ENCODE measurements around the gene SFTPA2. TPM values are rescaled to one million over a fixed set of nuclear protein-coding genes. Genes with fewer than 3 reads are reported as not detected.
"Not testable (repeated sequence)": the region's sequence is repeated elsewhere in the genome, so short reads cannot be mapped to it uniquely, and the experiment has no call there.

SFTPA2 gene
- total RNA-seq, 1 donor from 2014 or later: not detected

DNA sequence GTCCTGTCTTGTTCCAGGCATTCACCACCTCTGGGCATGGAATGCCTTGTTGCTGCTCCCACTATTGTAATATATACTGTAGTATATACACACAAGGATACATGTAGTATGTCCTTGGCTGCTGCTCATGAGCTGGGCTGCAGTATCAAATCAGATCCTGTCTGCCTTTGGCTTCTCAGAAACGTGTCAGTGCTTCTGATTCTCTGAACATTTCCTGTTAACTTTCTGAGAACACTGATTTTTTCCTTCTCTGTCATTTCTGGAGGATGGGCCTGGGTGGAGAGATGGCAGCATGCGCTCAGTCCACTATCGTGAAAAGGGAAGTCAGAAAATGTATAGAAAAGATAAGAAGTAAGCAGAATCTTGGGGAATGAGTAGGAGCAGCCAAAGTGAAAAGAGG lies 12.2 kb downstream of the SFTPA2 start:
- peaks cover 22% of the 10 kb centered on the region for H3K4me1 Mint-ChIP-seq (ENCODE audit: low read depth)
- intact Hi-C loops (cut with micrococcal nuclease): no loop called here
- peaks cover 16% of the 10 kb centered on the region for H3K9me3 Mint-ChIP-seq
- H3K36me3 Mint-ChIP-seq (ENCODE audit: low read depth): no peaks in the 10 kb centered on the region
- peaks cover 13% of the 10 kb centered on the region for H3K27me3 Mint-ChIP-seq (ENCODE audit: low read depth)
- no peak overlapping the region for H3K27ac Mint-ChIP-seq
- DNase-seq (ENCODE audit: low spot score): no peak
- H3K4me3 Mint-ChIP-seq (ENCODE audit: low read depth): no peak overlapping the region

GRCh38 chr10:79547128-79547527 lies 13.1 kb downstream of the SFTPA2 start:
- H3K27ac Mint-ChIP-seq; H3K4me3 Mint-ChIP-seq (ENCODE audit: low read depth); intact Hi-C loops (cut with micrococcal nuclease); DNase-seq (ENCODE audit: low spot score); H3K36me3 Mint-ChIP-seq (ENCODE audit: low read depth): not testable (repeated sequence)
- peaks cover 13% of the 10 kb centered on the region for H3K27me3 Mint-ChIP-seq (ENCODE audit: low read depth)
- H3K4me1 Mint-ChIP-seq (ENCODE audit: low read depth): peaks cover 25% of the 10 kb centered on the region
- H3K9me3 Mint-ChIP-seq: peaks cover 16% of the 10 kb centered on the region

- H3K36me3 Mint-ChIP-seq (ENCODE audit: low read depth); H3K27ac Mint-ChIP-seq; H3K27me3 Mint-ChIP-seq (ENCODE audit: low read depth); DNase-seq (ENCODE audit: low spot score); H3K4me3 Mint-ChIP-seq (ENCODE audit: low read depth); intact Hi-C loops (cut with micrococcal nuclease): not testable (repeated sequence)
- peaks cover 28% of the 10 kb centered on the region for H3K4me1 Mint-ChIP-seq (ENCODE audit: low read depth)
- peaks cover 16% of the 10 kb centered on the region for H3K9me3 Mint-ChIP-seq
These were observed 15.1 kb downstream of the SFTPA2 start for GRCh38 chr10:79544926-79545659.

DNA sequence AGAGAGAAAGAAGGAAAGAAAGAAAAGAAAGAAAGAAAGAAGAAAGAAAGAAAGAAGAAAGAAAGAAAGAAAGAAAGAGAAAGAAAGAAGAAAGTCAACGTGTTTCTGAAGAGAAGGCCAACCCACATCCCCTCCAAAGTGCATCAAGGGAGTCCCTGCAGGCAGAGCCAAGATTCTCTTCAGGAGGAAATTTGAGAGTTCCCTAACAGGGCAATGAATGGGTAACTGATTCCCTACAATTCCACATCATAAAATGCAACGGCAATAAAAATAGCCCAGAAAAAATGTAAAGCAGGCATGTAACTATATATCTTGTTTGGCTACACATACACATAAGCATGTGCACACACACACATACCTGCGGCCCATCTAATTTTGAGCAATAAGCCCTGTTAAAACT lies 15.8 kb downstream of the SFTPA2 start:
- H3K36me3 Mint-ChIP-seq (ENCODE audit: low read depth); H3K27ac Mint-ChIP-seq; H3K4me3 Mint-ChIP-seq (ENCODE audit: low read depth); DNase-seq (ENCODE audit: low spot score); intact Hi-C loops (cut with micrococcal nuclease); H3K27me3 Mint-ChIP-seq (ENCODE audit: low read depth): not testable (repeated sequence)
- Mint-ChIP-seq H3K9me3 (peaks cover 16% of the 10 kb centered on the region), H3K4me1 (ENCODE audit: low read depth) (peaks cover 28% of the 10 kb centered on the region)

GRCh38 chr10:79542626-79543025 lies 17.6 kb downstream of the SFTPA2 start:
- peaks cover 6% of the 10 kb centered on the region for H3K27me3 Mint-ChIP-seq (ENCODE audit: low read depth)
- DNase-seq (ENCODE audit: low spot score): no peak
- no peak overlapping the region for H3K27ac Mint-ChIP-seq
- peaks cover 16% of the 10 kb centered on the region for H3K9me3 Mint-ChIP-seq
- H3K36me3 Mint-ChIP-seq (ENCODE audit: low read depth): no peaks in the 10 kb centered on the region
- H3K4me1 Mint-ChIP-seq (ENCODE audit: low read depth): peaks cover 21% of the 10 kb centered on the region
- intact Hi-C loops (cut with micrococcal nuclease): no loop called here
- no peak overlapping the region for H3K4me3 Mint-ChIP-seq (ENCODE audit: low read depth)

DNA sequence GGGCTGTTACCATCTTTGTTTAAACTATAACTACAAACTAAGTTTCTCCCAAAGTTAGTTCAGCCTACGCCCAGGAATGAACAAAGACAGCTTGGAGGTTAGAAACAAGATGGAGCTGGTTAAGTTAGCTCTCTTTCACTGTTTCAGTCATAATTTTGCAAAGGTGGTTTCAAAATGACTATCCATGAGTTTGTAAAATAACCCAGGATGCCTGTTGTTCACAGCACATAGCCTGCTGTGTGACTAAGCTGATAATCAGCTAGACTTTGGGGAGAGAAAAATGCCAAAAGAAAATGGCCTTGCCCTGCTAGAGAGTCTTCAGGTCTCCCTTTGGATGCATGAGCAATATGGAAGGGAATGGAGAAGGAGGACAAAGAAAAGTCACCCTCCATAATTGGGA lies 19.3 kb downstream of the SFTPA2 start:
- H3K4me1 Mint-ChIP-seq (ENCODE audit: low read depth); H3K27ac Mint-ChIP-seq; H3K27me3 Mint-ChIP-seq (ENCODE audit: low read depth); DNase-seq (ENCODE audit: low spot score); H3K4me3 Mint-ChIP-seq (ENCODE audit: low read depth); H3K36me3 Mint-ChIP-seq (ENCODE audit: low read depth); H3K9me3 Mint-ChIP-seq; intact Hi-C loops (cut with micrococcal nuclease): not testable (repeated sequence)

DNA sequence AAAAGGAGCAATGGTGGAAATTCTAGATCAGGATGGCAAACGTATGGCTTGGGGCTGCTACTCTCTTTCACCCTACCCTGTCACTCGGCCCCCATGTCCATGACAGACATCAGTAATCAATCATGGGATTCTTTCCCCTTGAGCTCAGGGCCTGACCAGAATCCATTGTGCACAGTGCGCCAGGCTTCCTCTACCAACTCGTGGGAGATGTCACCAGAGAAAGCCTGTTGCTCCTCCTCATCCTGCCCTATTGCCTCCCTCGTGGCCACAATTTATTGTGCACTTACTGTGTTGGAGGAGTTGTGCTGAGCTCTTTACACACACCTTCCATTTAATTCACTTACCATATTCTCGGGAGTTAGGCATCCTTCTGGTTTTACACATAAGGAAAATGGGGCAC lies 21.9 kb downstream of the SFTPA2 start:
- H3K27ac Mint-ChIP-seq; DNase-seq (ENCODE audit: low spot score); H3K4me3 Mint-ChIP-seq (ENCODE audit: low read depth); H3K36me3 Mint-ChIP-seq (ENCODE audit: low read depth); H3K9me3 Mint-ChIP-seq; H3K4me1 Mint-ChIP-seq (ENCODE audit: low read depth); intact Hi-C loops (cut with micrococcal nuclease); H3K27me3 Mint-ChIP-seq (ENCODE audit: low read depth): not testable (repeated sequence)

GRCh38 chr10:79533903-79534175 lies 26.4 kb downstream of the SFTPA2 start:
- DNase-seq (ENCODE audit: low spot score); H3K9me3 Mint-ChIP-seq; H3K4me1 Mint-ChIP-seq (ENCODE audit: low read depth); H3K36me3 Mint-ChIP-seq (ENCODE audit: low read depth); H3K27ac Mint-ChIP-seq; intact Hi-C loops (cut with micrococcal nuclease); H3K27me3 Mint-ChIP-seq (ENCODE audit: low read depth); H3K4me3 Mint-ChIP-seq (ENCODE audit: low read depth): not testable (repeated sequence)

DNA sequence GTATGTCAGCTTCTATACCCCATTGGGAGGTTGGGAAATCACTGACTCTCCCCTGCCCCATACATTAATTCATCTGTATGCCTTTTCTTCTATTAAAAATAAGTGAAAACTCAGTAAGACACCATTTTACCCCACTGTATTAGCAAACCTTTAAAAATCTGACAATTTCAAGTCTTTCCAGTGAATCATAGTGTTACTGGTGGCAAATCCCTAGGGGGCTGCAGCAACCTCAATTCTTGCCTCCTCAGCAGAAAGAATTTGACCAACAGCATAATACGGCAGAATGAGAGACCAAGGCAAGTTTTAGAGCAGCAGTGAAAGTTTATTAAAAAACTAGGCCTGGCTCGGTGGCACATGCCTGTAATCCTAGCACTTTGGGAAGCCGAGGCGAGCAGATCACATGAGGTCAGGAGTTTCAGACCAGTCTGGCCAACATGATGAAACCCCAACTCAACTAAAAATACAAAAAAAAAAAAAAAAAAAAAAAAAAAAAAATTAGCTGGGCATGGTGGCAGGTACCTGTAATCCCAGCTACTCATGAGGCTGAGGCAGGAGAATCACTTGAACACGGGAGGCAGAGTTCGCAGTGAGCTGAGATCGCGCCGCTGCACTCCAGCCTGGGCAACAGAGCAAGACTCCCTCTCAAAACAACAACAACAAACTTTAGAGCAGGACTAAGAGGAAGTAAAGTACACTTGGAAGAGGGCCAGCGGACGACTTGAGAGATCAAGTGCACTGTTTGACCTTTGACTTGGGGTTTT lies 26.9 kb downstream of the SFTPA2 start:
- DNase-seq (ENCODE audit: low spot score); H3K36me3 Mint-ChIP-seq (ENCODE audit: low read depth); intact Hi-C loops (cut with micrococcal nuclease); H3K27me3 Mint-ChIP-seq (ENCODE audit: low read depth); H3K9me3 Mint-ChIP-seq; H3K4me1 Mint-ChIP-seq (ENCODE audit: low read depth); H3K4me3 Mint-ChIP-seq (ENCODE audit: low read depth); H3K27ac Mint-ChIP-seq: not testable (repeated sequence)

- H3K4me3 Mint-ChIP-seq (ENCODE audit: low read depth); DNase-seq (ENCODE audit: low spot score); H3K27me3 Mint-ChIP-seq (ENCODE audit: low read depth); H3K4me1 Mint-ChIP-seq (ENCODE audit: low read depth); intact Hi-C loops (cut with micrococcal nuclease); H3K27ac Mint-ChIP-seq; H3K36me3 Mint-ChIP-seq (ENCODE audit: low read depth); H3K9me3 Mint-ChIP-seq: not testable (repeated sequence)
These were observed 31.9 kb downstream of the SFTPA2 start for GRCh38 chr10:79528261-79528660.

GRCh38 chr10:79525049-79525710 lies 35.0 kb downstream of the SFTPA2 start:
- H3K9me3 Mint-ChIP-seq; H3K27me3 Mint-ChIP-seq (ENCODE audit: low read depth); H3K36me3 Mint-ChIP-seq (ENCODE audit: low read depth); DNase-seq (ENCODE audit: low spot score); H3K27ac Mint-ChIP-seq; H3K4me1 Mint-ChIP-seq (ENCODE audit: low read depth); H3K4me3 Mint-ChIP-seq (ENCODE audit: low read depth); intact Hi-C loops (cut with micrococcal nuclease): not testable (repeated sequence)

GRCh38 chr10:79523157-79523853 lies 36.9 kb downstream of the SFTPA2 start:
- H3K27me3 Mint-ChIP-seq (ENCODE audit: low read depth); H3K36me3 Mint-ChIP-seq (ENCODE audit: low read depth); DNase-seq (ENCODE audit: low spot score); H3K9me3 Mint-ChIP-seq; H3K27ac Mint-ChIP-seq; H3K4me3 Mint-ChIP-seq (ENCODE audit: low read depth); intact Hi-C loops (cut with micrococcal nuclease); H3K4me1 Mint-ChIP-seq (ENCODE audit: low read depth): not testable (repeated sequence)

DNA sequence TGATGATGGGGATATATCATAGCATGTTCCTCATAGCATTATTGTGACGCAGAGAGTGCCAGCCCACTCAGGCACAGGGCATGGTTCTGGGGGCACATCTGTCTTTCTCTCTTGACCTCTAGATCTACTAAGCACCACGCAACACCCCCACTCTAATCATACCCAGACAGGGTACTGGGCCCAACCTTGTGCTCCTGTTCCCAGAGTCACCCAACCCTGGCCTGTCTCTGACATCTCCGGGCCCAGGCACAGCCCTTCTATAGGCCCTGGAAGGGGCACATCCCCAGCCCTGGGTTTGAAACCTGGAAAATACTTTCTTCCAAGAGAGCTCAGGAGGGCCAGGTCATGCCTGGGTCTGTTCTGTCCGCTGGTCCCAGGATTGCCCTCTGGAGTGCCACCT lies 37.7 kb downstream of the SFTPA2 start:
- H3K27ac Mint-ChIP-seq; H3K36me3 Mint-ChIP-seq (ENCODE audit: low read depth); H3K27me3 Mint-ChIP-seq (ENCODE audit: low read depth); H3K4me1 Mint-ChIP-seq (ENCODE audit: low read depth); DNase-seq (ENCODE audit: low spot score); H3K4me3 Mint-ChIP-seq (ENCODE audit: low read depth); intact Hi-C loops (cut with micrococcal nuclease); H3K9me3 Mint-ChIP-seq: not testable (repeated sequence)

All from activated T-helper 2 cell treated with anti-CD3 and anti-CD28 coated beads, Interferon-gamma antibody, Interleukin-2, Interleukin-4, amounts not matched to agents 10 μg/mL and 5 μg/mL and 100 μg/mL, durations not matched to agents 14 hours and 24 hours and 36 hours (primary cell).